Stimulated activated CD4-positive, alpha-beta T cell treated with anti-CD3 and anti-CD28 coated beads, Interleukin-1b, Interleukin-23, amount 100 ng/mL, for 1 hour (primary cell): ENCODE data around the gene HDAC9.

Experiments
- DNase-seq, 2 donors: peaks; one replicate each; pipeline ENCODE4 v3.0.0-alpha.2; 2020; ENCODE audit warnings: low read depth in 2 of 2

Gene HDAC9

DNA sequence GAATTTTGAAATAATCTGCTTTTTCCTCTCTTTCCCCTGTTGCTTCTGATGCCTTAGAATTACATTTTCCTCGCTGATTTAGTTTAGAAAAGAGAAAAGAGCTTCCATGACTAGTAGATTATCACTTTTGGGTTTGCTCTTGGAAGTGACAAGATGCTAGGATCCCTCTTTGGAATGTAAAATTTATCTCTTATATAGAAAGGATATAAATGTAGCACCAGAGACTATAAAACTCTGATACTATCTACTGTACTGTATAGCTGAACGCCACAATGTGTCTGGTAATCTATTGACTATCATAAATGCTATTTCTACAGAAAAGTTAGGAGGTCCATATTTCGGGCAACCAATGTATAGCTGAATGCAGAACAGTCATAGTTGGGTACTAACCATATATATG lies 1.1 kb upstream of the HDAC9 start:
- no peak for DNase-seq

DNA sequence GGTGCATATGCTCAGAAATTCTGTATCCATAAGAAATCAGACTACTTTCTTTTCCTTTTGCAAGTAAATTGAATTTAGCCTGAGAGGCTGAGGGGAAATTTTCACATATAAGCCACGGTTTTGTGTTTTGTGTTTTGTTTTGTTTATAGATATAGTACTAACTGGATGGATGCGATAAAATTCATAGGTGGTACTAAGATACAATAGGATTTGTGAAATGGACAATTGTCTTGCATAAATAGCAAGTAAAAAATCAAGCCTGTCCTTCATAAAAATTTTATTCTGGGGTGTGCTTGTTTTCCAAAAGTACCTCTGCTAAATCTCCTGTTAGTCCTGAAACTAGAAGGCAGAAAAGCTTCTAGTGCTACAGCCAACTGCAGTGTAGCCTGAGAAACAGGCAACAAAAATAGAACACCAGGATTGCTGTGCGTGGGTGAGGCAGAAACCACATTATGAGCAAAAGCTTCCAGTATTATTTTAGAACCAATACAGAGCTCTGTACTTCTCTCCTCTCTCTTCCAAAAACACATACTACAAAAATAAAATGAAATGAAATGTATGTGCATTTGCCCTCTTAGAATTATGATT lies 634 bp upstream of the HDAC9 start:
- DNase-seq = no peak

DNA sequence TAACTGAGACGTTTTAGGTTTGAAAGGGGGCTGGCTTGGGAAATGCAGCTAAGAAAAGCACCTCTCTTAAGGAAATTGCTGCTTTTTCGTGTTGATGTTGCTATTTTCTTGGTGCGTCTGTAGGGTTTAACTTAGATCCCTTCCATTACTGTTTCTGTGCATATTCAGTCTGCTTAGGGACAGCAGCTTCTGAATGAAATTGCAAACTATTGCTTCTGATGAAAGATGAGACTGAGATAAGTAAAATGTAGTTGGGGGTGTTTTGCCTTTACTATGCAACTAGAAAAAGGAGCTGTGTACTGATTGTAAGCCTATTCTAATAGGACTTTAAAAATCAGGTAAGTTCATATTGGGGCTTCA lies 772 bp downstream of the HDAC9 start:
- DNase-seq = no peak

- DNase-seq = no peak
Observed at GRCh38 chr7:18497082-18497481, 1.5 kb downstream of the HDAC9 start.

GRCh38 chr7:18497800-18498199 lies 2.3 kb downstream of the HDAC9 start:
- no peak for DNase-seq

DNA sequence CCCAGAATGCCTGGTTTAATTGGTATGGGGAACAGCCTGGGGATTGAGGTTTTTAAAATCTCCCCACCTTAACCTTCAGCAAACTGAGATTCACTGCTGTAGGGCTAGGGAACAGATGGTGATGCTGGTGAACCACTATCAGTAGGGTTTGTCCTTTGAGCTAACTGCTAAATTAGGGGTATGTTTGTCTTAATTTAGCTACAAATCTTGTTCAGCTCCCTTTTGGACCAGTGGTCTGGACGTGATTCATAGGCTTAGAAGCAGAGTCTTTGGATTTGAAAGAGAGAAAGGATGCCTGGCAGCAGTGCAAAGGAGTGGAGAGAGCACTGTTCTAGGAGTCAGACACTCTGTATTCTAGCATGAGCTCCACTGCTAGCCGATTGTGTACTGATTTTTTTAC lies 2.8 kb downstream of the HDAC9 start:
- DNase-seq = no peak

GRCh38 chr7:18499407-18500177 lies 4.0 kb downstream of the HDAC9 start:
- no peak for DNase-seq

GRCh38 chr7:18503126-18503866 lies 7.7 kb downstream of the HDAC9 start:
- DNase-seq = no peak

DNA sequence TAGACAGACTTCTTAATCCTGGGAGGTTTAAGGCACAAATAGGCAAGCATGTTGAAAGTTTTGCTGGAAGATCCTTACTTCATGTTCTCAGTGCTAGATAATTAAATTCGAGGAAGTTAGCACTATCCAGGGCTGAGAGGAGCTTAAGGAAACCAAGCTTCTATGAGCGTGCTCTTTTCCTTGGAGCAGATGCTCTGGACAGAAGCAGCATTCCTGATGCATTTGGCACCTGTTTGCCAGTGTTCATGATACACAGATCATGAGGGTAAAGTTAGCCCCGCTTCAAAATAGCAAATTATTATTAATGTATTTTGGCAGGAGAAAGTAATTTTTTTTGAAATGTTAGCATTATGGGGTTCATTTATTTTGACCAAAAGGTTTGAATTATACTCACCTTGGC lies 9.4 kb downstream of the HDAC9 start:
- no peak for DNase-seq

DNA sequence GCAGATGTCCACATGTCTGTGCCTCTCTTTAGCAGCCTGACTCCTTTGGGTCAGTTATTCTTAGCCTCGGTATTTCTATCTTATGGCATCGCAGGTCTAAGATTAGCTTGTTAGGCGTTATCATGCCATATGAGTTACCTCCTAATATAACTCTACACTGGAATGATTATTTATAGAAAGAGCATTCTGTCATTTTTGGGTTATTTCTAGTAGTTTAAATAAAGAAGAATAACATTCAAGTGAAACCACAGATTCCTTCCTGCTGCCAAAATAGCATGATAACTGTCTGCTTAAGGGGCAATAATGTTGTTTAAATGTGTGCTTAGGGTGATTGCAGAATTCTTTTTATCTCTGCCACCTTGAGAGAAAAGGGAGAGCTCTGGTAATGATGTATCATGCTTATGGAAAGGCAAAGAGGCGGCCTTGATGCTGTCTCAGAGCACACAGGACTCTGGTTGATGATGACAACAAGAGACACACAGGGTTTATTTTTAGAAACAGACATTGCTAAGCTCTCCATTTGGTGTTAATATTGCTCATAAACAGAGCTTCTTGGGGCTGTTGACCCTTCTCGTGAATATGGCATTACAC lies 10.4 kb downstream of the HDAC9 start:
- DNase-seq = no peak

DNA sequence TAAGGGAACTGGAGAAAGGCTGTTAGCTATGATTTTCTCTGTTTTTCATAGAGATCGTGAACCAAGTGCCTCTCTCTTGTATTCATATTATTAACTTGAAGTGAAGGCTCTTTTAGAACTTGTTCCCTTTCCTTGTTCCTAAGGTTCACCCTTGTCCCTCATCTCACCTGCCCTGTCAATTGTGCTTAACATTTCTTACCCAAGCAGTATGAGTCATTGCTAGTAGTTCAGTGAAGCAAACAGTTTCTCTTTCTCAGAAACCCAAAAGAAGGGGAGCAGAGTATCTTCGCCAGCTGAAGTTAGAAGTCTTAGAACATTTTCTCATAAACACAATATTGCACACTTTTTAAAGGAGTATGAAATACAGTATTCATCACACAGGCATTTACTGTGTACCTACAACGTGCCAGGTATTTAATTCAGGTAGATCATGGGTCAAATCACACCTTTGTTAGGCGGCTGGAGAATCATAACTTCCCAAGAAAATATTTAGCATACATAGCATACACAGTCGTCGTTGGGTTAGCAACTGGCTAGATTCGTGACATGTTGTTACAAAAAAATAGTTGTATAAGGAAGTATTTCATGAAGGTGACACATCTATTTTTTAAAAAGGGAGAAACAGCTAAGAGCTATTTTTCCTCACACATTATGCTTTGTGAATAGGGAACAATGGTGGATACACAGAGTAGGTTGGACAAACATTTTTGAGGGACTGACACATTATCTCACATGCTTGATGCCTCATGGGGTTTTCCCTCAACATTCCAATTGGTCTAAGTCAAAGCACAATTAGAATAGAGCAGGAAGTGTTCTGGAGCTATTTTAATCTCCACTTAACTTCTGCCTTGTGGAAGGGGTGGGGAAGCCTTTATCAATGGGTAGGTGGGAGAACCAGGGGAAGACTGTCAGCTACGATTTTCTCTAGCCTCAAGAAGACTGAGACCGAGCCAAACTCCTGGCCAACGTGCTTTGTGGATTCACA lies 13.2 kb downstream of the HDAC9 start:
- DNase-seq = no peak

DNA sequence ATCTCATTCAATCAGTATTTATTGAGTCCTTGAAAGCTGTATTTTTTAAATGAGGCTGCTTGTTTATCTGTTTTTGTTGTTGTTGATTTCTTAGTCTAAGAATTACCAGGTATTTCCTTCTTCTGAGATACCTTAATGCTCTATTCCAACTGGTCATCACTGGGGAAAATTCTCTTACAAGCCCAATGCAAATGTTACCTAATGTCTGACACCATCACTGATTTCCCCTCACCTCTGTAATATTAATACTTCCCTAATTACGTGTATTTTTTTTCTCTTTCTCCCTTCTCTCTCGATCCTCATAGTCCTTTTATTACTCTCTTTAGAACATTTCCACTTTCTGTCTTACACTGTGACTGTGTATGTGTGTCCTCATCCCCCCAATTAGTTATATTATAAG lies 13.9 kb downstream of the HDAC9 start:
- no peak for DNase-seq

DNA sequence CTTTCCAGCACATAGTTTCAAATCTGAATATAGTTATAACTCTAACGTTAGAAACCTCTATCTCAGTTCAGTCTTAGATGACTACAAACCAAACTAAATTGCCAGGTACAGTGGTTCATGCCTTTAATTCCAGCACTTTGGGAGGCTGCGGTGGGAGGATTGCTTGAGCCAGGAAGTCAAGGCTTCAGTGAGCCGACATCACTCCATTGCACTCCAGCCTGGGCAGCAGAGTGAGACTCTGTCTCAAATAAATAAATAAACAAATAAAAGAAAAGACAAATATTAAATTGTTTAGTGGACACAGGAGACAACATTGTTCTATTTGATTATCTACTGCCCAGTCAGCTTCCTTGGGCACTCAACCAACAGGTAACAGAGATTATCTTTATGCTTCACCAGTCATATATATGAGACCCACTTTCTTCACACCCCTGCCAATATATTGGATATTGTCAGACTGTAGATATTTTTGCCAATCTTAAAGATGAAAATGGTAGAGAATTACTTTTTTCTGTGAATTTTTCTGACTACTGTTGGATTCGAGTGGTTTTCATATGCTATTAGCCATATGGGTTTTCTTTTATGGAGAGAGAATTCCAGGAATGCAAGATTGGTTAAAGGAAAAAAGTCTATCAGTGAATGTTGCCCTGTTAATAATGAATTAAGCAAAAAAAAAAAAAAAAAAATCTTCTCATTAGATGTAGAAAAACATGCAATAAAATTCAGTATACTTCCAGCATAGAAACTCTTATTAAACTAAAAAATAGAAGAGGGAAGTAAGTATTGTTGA lies 16.0 kb downstream of the HDAC9 start:
- DNase-seq = no peak

GRCh38 chr7:18513343-18513742 lies 17.8 kb downstream of the HDAC9 start:
- no peak for DNase-seq

- no peak for DNase-seq
Observed at GRCh38 chr7:18515067-18515466, 19.5 kb downstream of the HDAC9 start.

DNA sequence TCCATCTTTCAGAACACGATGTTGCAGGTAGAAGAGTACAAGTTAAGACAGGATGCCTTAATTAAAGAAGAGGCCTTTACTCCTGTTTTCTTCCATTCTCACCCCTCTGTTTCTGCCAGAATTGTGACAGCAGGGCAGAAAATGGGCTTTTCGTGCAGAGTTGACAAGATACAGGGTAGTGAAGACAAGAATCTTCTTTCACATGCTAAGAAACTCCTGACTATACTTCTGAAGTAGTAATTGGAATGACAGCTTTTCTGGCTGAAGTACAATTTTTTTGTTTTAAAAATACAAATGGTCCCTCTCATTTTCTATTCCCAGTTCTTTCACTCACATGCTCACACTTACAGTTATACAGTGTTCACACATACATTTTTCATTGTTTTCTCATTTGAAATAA lies 22.1 kb downstream of the HDAC9 start:
- DNase-seq = no peak

GRCh38 chr7:18518555-18518954 lies 23.0 kb downstream of the HDAC9 start:
- DNase-seq = no peak

GRCh38 chr7:18520450-18521235 lies 25.1 kb downstream of the HDAC9 start:
- DNase-seq = no peak

- DNase-seq = no peak
Observed at GRCh38 chr7:18521236-18521589, 25.7 kb downstream of the HDAC9 start.

DNA sequence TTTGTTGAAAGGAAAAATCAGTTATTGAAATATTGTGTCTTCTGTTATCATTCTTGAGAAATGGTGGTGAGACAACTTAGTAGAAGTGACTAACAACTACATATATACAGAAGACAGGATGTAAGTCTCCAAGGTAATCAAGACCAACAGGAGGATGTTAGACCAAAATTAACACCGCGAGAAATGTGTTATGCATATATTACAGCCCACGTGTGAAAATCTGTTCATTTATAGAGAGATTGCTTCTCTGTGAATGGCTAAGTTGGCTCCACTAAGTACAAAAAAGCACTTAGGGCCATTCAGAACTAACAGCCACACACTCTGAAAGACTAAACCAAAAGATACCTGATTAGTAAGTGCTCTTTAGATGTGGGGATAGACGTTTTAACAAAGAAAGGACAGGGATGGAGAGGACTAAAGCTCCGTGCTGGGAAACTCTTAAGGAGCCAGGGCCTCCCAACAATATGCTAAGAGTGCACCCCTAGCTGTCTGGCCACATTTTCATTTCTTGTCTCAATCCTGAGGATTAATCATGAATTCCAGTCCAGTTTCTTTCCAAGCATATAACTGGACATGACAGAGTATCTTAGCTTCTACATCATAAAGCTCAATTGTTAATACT lies 26.5 kb downstream of the HDAC9 start:
- DNase-seq = no peak
